HL-60/S4 treated with retinoic acid at 250 ng/mL for 4 days and 3 days (cell line): ENCODE data around the gene PRX.
"Not testable (repeated sequence)": the region's sequence is repeated elsewhere in the genome, so short reads cannot be mapped to it uniquely, and the experiment has no call there.

Experiments used
- in situ Hi-C: fragments of 300-500 bp; cut with MboI; formaldehyde crosslinking; loops from 2 replicates; pipeline ENCODE4 v1.7.0; 2022; ENCODE audit warnings: low sequenced_read_pairs

Gene PRX, protein sequence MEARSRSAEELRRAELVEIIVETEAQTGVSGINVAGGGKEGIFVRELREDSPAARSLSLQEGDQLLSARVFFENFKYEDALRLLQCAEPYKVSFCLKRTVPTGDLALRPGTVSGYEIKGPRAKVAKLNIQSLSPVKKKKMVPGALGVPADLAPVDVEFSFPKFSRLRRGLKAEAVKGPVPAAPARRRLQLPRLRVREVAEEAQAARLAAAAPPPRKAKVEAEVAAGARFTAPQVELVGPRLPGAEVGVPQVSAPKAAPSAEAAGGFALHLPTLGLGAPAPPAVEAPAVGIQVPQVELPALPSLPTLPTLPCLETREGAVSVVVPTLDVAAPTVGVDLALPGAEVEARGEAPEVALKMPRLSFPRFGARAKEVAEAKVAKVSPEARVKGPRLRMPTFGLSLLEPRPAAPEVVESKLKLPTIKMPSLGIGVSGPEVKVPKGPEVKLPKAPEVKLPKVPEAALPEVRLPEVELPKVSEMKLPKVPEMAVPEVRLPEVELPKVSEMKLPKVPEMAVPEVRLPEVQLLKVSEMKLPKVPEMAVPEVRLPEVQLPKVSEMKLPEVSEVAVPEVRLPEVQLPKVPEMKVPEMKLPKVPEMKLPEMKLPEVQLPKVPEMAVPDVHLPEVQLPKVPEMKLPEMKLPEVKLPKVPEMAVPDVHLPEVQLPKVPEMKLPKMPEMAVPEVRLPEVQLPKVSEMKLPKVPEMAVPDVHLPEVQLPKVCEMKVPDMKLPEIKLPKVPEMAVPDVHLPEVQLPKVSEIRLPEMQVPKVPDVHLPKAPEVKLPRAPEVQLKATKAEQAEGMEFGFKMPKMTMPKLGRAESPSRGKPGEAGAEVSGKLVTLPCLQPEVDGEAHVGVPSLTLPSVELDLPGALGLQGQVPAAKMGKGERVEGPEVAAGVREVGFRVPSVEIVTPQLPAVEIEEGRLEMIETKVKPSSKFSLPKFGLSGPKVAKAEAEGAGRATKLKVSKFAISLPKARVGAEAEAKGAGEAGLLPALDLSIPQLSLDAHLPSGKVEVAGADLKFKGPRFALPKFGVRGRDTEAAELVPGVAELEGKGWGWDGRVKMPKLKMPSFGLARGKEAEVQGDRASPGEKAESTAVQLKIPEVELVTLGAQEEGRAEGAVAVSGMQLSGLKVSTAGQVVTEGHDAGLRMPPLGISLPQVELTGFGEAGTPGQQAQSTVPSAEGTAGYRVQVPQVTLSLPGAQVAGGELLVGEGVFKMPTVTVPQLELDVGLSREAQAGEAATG (N-terminal part only)

DNA sequence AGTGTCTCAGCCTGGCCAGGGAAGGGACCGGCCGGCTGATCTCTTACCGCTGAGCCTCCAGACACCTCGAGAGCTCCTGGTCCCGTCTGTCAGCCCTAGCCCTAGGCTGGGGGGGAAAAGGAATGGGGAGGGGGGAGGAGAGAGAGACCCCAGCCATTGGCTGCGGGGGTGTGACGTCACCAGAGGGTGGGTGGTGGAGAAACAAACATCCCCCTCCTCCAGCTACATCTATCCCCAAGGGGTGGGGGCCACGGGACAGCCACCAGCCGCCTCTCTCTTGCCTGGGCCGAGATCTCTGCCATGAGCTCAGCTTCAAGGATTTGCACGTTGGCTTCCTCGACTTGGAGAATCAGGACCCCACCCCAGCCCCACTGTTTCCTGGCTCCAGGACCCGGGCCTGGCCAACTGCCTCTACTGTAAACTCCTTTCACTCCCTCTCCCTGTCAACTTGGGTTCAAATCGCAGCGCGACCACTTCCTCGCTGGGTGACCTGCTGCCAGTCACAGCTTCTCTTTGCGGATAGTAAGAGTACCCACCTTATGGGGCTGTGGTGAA lies at the start of gene PRX:
TSS of gene PRX (minus strand) at position 88 of the 555 bp plus-strand sequence. CDS start 5,446 bp downstream, outside the sequence.
- in situ Hi-C loops: no loop called here

- in situ Hi-C loops: no loop called here
Observed at GRCh38 chr19:40461669-40462221, 48.6 kb upstream of the PRX start.

GRCh38 chr19:40460185-40460584 lies 47.0 kb upstream of the PRX start:
- in situ Hi-C loops: no loop called here

- in situ Hi-C loops: no loop called here
Observed at GRCh38 chr19:40458597-40458974, 45.4 kb upstream of the PRX start.

DNA sequence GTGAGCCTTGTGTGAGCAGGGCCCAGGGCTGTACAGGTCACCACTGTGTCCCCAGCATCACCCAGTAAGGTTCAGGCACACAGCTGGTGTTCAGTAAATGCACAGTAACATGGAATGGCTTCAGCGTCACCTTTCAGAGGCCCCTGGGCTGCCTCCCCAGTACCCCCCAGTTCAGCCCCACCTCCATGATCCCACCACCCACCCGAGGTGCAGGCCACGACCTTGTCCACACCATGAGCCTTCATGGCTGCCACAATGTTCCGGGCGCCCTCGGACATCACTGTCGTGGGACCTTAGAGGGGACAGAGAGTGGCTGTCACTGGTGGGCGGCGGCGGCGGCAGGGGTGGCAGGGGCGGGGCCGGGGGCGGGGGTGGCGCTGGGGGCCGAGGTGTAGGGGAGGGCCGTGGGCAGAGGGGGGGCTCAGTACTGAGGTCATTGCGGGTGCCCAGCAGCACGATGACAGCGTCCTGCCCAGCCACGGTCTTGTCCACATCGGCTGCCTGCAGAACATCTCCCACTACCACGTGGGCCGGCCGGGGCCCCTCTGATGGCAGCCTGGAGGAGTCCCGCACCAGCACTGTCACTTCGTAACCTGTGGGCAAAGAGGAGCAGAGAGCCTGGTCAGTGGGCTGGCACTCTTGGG lies 44.9 kb upstream of the PRX start:
- in situ Hi-C loops: no loop called here

DNA sequence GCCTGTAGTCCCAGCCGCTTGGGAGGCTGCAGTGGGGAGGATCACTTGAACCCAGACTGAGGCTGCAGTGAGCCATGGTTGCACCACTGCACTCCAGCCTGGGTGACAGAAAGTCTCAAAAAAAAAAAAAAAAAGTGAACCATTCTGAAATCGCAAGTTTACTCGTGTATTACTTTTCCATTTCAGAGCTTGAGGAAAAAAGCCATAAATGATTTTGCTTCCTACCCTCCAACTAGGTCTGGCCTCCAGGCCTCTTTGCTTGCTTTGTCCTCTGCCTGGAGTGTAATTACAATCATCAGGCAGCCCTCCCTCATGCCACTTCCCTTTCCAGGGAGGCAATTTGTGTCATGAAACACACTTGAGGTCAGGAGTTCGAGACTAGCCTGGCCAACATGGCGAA lies 43.9 kb upstream of the PRX start:
- in situ Hi-C loops: no loop called here

GRCh38 chr19:40453943-40454342 lies 40.8 kb upstream of the PRX start:
- in situ Hi-C loops: not testable (repeated sequence)

GRCh38 chr19:40453151-40453735 lies 40.1 kb upstream of the PRX start:
- in situ Hi-C loops: no loop called here

- in situ Hi-C loops: no loop called here
Observed at GRCh38 chr19:40452016-40452415, 38.8 kb upstream of the PRX start.

DNA sequence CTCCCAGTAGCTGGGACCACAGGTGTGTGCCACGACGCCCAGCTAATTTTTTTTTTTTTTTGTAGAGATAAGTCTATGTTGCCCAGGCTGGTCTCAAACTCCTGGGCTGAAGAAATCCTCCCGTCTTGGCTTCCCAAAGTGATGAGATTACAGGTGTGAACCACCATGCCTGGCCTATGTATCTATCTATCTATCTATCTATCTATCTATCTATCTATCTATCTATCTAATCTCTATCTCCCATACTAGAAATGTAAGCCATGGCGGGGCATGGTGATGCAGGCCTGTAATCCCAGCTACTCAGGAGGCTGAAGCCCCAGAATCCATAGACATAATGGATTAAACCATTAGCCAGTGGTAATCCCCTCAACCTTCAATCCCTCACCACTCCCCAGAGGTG lies 37.5 kb upstream of the PRX start:
- in situ Hi-C loops: no loop called here

DNA sequence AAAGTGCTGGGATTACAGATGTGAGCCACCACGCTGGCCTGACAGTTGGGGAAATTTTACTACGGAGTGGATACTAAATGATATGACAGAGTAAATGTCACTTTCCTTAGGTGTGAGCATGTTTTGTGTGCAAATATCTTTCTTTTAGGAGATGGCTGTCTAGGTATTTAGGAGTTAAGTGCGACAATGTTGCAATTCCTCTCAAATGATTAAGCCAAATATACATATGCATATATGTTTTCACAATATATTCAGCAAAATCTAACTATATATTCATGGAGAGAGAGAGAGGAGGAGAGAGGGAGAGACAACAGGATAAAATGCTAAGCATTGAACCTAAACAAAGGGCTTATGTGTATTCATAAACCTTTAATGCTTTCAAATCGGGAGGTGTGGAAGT lies 36.3 kb upstream of the PRX start:
- in situ Hi-C loops: no loop called here

GRCh38 chr19:40446263-40446784 lies 33.1 kb upstream of the PRX start:
- in situ Hi-C loops: no loop called here

GRCh38 chr19:40445780-40446262 lies 32.6 kb upstream of the PRX start:
- in situ Hi-C loops: no loop called here

GRCh38 chr19:40444825-40445312 lies 31.7 kb upstream of the PRX start:
- in situ Hi-C loops: no loop called here

DNA sequence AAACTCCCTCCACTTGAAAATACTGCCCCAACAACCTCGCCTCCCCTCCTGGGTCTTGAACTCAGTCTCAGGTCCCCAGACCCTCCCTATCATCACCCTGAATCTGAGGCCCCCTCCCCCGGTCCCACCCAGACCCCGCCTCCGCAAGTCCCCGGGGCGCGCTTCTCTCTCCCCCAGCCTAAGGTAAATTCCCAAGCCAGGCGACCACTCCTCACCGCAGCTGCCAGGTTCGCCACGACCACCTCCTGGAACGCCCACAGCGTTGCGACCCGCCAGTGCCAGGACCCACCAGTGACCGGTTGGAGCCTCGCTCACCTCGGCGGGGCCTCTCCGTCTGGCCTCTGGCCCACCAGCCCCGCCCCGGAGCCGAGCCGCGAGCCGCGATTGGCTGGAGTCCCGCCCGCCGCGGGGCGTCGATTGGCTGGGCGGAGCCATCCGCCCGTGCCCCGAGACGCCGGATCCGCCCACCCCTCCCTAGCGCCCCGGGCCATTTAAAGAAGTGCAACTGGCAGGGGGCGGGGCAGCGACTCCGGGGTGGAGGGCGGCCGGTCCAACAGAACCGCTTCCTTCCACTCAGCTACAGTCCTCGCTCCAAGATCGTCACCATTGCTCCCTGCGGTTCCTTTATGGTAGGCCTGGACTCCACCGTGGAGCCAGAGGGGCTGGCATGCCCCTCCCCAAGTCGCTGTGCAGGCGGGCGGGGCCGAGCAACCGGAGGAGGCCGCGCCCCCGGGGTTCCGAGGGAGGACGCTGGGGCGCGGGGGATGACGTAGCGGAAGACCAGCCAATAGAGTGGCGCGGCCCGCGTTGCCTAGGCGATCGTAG lies 31.0 kb upstream of the PRX start, which contains the start of gene SERTAD3:
TSS of gene SERTAD3 (minus strand) at position 336 of the 825 bp plus-strand sequence. CDS start 2,255 bp downstream, outside the sequence.
- in situ Hi-C loops: no loop called here

DNA sequence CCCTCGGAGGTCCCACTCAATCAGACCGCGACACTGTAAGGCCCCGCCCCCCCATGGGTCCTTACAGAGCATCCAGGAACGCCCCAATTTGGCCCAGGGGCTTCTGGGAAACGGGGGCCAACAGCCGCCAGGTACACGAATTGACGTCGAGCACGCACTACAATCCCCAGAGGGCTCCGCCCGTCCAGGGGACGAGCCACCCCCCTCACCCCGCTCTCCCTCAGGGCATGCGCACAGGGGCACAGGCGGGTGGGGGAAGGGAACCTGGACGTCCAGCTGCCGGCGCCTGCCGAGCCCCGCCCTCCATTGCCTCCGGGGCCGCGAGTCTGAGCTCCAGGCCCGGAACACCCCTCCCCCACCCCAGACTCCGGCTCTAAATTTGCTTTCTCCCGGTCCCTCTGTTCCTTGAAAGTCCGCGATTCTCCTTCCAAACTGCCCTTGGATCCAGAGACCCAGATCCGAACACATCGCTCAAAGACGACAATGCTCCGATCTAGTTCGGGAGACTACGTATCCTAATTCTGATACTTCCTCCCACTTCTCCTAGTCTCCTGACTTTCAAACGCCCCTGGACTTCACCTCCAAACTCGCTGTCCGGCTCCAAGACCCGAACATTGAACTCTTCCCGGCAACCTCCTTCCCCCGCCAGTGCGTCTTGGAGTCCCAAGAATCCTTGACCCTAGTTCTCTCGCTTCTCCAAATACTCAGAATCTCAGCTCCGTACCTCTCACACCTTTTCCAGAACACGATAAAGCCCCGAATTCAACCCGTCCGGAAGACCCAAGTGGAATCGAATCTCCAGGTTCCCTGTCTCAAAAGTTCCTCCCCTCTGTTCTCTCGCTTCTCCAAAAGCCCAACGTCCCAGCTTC lies 30.2 kb upstream of the PRX start:
- in situ Hi-C loops: no loop called here
